Measurements from ENCODE around the gene ARL15. TPM values are rescaled to one million over a fixed set of nuclear protein-coding genes. Genes with fewer than 3 reads are reported as not detected.

ARL15 gene
- total RNA-seq, 1 donor from 2014 or later, result 6.0 TPM

- DNase-seq (ENCODE audit: low spot score) (no peak), ATAC-seq (peak; percentile 84)
Observed at GRCh38 chr5:54254482-54255198, 55.7 kb downstream of the ARL15 start.

GRCh38 chr5:54251981-54252380, 58.4 kb downstream of the ARL15 start:
- ATAC-seq (no peak), DNase-seq (ENCODE audit: low spot score) (no peak)

GRCh38 chr5:54249210-54250028, 61.0 kb downstream of the ARL15 start:
- DNase-seq (ENCODE audit: low spot score) (no peak), ATAC-seq (no peak)

DNA sequence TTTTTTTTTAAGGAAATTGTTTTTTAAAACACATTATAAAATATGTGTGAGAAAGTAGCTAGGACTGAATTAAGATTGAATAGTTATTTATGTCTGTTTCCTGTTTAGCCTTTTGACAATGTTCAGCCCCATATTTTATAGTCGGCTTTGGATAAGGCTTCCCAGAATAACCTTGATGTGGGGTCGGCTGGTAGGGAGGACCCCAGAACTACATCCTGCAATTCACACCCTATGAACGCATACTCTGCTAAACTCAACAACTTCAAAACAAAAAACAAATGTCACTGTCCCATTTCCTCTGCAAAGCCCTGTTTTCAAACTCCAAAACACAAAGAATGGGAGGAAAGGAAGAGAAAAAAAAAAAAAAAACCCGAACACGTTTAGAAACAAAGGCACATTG, 63.1 kb downstream of the ARL15 start:
- DNase-seq (ENCODE audit: low spot score) (no peak), ATAC-seq (no peak)

DNA sequence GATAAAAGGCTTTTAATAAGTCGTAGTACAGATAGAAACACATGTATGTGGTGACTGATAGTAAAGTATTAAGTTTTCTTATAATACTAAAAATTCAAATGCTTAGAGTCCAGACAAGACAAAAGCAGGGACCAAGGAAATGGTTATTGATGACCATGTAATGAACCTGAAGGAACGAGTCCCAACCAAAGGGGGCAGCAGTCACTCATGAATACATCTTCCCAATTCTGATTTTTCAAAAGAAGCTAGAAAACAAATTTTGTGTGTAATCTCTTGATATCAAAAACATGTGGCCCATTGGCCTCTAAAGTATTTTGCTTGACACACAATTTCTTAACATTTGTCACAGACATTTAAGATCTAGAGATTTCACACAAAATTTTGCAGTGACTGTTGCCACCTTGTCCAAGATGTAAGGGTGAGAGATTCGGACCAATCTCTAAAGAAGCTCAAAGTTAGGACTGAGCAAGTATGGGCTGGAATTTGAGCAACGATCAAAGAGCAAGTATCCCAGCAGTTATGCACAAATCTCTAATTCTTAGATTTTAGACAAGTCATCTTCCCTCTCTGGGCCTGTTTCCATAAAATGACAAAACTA, 66.8 kb downstream of the ARL15 start:
- peak; percentile 79 for ATAC-seq
- DNase-seq (ENCODE audit: low spot score), result no peak

DNA sequence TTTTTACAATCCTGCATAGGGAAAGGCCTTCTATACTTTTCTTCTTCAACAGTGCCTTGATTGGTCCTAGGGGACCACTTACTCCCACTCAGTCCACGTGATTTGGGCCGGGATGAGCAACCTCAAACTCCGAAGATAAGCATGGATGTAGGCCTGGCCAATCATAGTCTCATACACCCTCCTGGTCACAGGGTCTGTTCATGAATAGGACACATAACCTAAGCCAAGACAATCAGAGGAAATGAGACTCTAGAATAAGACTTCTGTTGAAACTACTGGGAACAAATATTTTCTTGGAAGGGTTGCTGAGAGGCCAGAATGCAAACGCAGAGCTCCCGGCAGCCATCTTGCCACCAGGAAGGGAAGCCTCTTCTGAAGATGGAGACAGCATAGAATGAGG, 68.1 kb downstream of the ARL15 start:
- ATAC-seq (no peak), DNase-seq (ENCODE audit: low spot score) (no peak)

DNA sequence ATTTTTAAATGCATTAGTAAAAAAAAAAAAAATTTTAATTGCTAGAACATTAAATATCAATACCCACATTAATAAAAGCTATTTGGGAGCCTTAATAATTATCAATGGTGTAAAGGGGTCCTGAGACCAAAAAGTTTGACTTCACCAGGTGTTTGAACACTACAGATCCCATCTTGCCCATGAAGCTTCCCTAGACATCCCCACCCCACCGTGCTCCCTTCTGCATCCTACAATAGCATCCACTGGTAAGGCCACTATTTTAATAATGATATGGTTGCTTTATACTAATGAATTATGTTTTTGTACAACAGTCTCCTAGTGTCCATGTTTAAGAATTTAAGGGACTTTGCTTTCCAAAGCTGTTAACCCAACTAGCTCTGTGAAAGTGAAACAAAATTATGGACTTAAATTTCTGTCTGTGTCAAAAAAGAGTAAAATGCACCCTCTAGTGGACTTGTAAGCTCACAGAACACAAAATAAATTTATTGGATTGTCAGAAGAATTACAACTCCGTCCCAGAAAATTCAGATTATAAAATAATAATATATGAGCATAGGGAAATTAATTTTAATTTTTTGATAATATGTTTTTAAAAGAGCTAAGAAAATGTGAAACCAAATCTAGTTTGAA, 76.0 kb downstream of the ARL15 start:
- peak; percentile 68 for ATAC-seq
- DNase-seq (ENCODE audit: low spot score), result no peak

GRCh38 chr5:54230936-54231685, 79.3 kb downstream of the ARL15 start:
- DNase-seq (ENCODE audit: low spot score) (no peak), ATAC-seq (no peak)

DNA sequence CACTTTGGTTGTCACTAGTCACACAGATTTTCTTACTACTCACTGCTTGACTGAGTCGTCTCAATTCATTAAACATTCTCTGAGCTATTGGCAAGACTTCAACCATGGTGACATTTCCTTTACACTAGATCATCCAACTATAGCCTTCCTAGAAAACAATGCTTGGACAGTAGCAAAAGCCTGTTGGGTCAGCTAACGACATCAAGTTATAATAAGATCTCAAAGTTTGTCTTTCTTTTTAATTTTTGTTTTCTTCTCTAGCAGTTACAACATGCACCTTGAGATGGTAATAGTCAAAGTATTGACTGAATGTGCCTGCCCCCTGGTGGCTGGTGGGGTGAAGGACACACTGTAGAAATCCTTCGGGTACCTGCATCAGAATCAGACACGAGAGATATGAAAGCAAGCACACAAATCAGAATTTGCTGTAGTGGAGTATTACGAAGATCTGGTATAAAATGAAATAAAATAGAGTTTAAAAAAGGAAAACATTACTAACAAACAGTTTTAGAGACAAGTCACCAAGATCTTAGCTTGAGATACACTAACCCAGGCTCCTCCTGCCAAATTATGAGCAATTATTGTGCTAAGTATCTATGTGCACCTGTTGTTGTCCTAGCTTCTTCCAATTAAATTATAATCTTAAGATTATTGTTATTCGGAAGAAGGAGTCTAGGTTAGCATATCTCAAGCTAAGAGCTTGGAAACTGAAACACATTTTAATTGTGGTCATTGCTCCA, 81.2 kb downstream of the ARL15 start:
- peak; percentile 71 for DNase-seq (ENCODE audit: low spot score)
- peak; percentile 98 for ATAC-seq

DNA sequence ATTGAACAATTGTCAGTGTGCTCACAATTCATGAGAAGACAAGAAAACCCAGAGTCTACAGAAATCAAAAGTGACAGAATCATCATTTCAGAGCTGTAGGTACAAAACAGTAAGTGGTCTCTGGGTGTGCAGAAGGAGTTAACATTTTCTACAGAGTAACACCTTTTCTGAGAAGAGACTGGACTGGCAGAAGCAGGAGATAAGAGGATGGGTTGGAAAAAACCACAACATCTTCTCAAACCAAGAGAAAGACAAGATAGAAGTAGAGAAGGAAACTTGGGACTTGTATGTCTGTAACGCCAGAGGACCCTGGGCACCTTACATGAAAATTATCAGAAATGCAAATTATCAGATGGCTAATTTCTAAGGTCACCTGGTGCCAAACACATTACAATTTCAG, 82.6 kb downstream of the ARL15 start:
- DNase-seq (ENCODE audit: low spot score), result no peak
- no peak for ATAC-seq

- DNase-seq (ENCODE audit: low spot score), result no peak
- no peak for ATAC-seq
Observed at GRCh38 chr5:54227109-54227508, 83.3 kb downstream of the ARL15 start.

DNA sequence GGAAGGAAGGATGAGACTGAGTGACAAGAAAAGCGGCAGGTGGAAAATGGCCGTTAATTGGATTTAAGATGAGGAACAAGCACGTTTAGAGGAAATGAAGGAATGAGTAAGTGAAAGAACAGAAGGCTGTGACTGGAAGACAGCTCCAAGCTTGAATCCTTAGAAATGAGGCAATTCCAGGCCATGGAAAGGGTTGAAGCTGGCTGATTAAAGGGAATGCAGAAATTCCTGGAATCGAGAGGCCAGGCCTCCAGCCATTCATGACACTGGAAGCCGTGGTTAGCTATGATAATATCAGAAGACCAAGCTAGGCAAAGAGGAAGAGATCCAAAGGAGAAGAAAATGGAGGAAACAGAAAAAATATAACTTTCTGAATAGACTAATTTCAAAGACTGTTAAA, 84.2 kb downstream of the ARL15 start:
- ATAC-seq, result no peak
- DNase-seq (ENCODE audit: low spot score), result no peak

- ATAC-seq (no peak), DNase-seq (ENCODE audit: low spot score) (no peak)
Observed at GRCh38 chr5:54224103-54224826, 86.1 kb downstream of the ARL15 start.

GRCh38 chr5:54222336-54222735, 88.0 kb downstream of the ARL15 start:
- DNase-seq (ENCODE audit: low spot score), result no peak
- no peak for ATAC-seq

DNA sequence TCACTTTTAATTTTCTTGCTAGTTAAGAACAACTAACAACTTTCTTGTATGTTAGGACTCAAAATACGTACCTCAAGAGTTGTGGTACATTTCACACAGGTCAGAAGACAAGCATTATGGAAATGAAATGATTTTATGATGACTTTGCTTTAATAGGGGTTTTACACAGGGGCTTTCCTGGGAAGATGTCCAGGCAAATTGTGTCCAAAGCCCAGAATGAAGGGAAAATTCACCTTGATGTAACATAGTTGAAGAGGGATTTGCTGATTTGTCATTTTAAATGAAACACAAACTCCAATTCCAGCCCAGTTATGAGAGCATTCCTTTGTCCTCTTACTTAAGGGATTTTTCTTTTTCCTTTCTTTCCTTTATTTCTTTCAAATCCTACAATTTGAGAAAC, 89.2 kb downstream of the ARL15 start:
- no peak for ATAC-seq
- no peak for DNase-seq (ENCODE audit: low spot score)

- no peak for DNase-seq (ENCODE audit: low spot score)
- peak; percentile 67 for ATAC-seq
Observed at GRCh38 chr5:54220230-54221040, 89.9 kb downstream of the ARL15 start.

DNA sequence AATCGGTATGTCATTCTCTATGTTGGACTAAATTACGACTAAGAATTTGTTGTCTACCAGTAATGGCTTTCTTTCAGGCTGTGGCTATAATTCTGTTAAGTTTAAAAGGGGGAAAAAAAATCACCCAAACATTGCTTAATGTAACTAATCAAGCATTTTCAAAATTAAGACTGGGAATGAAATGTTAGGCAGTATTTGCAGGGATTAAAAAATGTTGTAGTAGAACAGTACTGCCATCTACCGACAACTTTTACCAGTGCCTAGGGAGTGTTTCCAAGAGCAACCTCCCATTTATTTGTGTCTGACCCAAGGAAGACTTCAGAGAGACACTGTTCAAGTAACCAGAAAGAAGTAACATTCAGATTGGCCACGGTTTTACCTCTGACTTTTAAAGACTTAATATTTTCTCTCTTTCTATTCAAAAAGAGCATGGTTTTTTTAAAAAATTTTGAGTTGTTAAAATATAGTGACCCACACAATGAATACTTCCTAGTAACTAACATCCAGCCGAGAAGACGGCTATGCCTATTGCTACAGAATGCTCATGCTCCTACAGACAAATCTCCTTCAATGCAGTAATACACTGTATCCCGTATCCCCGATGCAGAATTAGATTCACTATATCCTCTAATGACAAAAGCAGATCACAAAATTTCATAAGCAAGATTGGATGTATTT, 92.4 kb downstream of the ARL15 start:
- peak; percentile 90 for ATAC-seq
- peak; percentile 48 for DNase-seq (ENCODE audit: low spot score)

DNA sequence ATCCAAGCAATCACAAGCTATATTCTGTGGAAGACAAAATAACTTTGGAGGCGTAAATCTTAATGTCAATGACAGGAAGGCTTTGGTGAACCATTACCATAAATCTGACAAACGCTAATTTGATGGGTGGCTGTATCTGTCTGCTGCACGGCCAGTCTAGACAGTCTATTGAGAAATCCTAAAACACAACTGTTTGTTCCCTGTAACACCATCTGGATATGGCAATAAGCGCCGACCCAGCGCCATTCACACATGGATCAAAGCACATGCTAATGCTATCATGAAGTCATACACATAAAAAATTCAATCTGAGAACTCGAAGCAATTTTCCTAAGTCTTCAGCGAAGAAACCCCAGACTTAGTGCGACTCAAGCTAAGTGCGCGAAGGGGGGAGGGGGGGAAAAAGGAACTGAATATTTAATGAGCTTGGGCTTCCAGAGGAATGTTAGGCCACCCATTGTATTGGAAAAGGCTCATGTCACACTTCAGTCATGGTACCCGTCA, 95.1 kb downstream of the ARL15 start:
- no peak for DNase-seq (ENCODE audit: low spot score)
- ATAC-seq, result no peak

Measured in left lobe of liver (tissue), 2 donors.